GM12878 (cell line): ENCODE data around the gene MTMR3. TPM values are rescaled to one million over a fixed set of nuclear protein-coding genes. Genes with fewer than 3 reads are reported as not detected.

Source experiments
- ATAC-seq: fragments of 200-7000 bp; cut with Tn5 transposase; 3 replicates; pipeline ENCODE4 v1.9.1; 2020; ENCODE audit warnings: mild to moderate bottlenecking, moderate library complexity
- BruUV-seq: library from RNA; stranded (reverse); fragments of 400-500 nt; replicated peaks from 2 replicates; lab custom pipeline; 2021; lab: Mats Ljungman, UMichigan
- CTCF ChIA-PET: fragments of 300-600 bp; sonication (Branson Sonifier 250); formaldehyde crosslinking; extraction: SDS; loops from one replicate; lab custom pipeline; 2021; ENCODE audit warnings: inconsistent platforms; lab: Yijun Ruan, JAX
- POLR2A ChIA-PET: fragments of 350-600 bp; formaldehyde crosslinking; extraction: SDS; loops from one replicate; lab custom pipeline; 2021; ENCODE audit warnings: inconsistent platforms; lab: Charles Lee
- RAD21 ChIA-PET: fragments of 300-600 bp; sonication (Branson Sonifier 250); formaldehyde crosslinking; loops from one replicate; lab custom pipeline; 2023; ENCODE audit warnings: antibody characterized with exemption; ENCODE audit not compliant: unreplicated experiment; lab: Charles Lee
- SMC1A ChIA-PET: fragments of 300-600 bp; sonication (Branson Sonifier 250); formaldehyde crosslinking; loops from one replicate; lab custom pipeline; 2023; ENCODE audit not compliant: unreplicated experiment, uncharacterized antibody; lab: Charles Lee
- DNase-seq: peaks from one replicate; pipeline ENCODE4 v3.0.0-alpha.2; 2011; ENCODE audit warnings: low read depth, low spot score
- FAIRE-seq: peaks from 3 replicates; lab custom pipeline; 2011; peaks lifted over from hg19 to GRCh38; lab: Jason Lieb, UNC
- H2AFZ ChIP-seq: 2 replicates; pipeline ENCODE4 v1.6.0; 2011; ENCODE audit warnings: low read depth, low read length, control low read depth; ENCODE audit not compliant: control insufficient read depth
- H3K27ac ChIP-seq: 2 replicates; pipeline ENCODE4 v1.5.1; 2011; ENCODE audit warnings: control low read depth; ENCODE audit not compliant: control insufficient read depth, insufficient read depth
- H3K27me3 ChIP-seq, 2 experiments: replicated peaks in 1 of 2; 2 replicates each; pipeline versions ENCODE4 v1.6.0 to v1.6.1; 2011; ENCODE audit warnings: low read length in 1 of 2; ENCODE audit not compliant: control insufficient read depth in 2 of 2, insufficient read depth in 2 of 2
- H3K36me3 ChIP-seq, 2 experiments: 2 replicates each; pipeline ENCODE4 v1.5.1; 2011; ENCODE audit warnings: low read length in 1 of 2; ENCODE audit not compliant: control insufficient read depth in 2 of 2, insufficient read depth in 2 of 2
- H3K4me1 ChIP-seq: 2 replicates; pipeline ENCODE4 v1.6.1; 2011; ENCODE audit warnings: mild to moderate bottlenecking, low read length, moderate library complexity, mixed read lengths; ENCODE audit not compliant: control insufficient read depth, insufficient read depth
- H3K4me2 ChIP-seq: 2 replicates; pipeline ENCODE4 v1.6.0; 2011; ENCODE audit warnings: control low read depth; ENCODE audit not compliant: control insufficient read depth, insufficient read depth
- H3K4me3 ChIP-seq: fragments of 200-600 bp; sonication (generic); 2 replicates; pipeline ENCODE4 v1.5.1; 2016
- H3K79me2 ChIP-seq: 2 replicates; pipeline ENCODE4 v1.6.0; 2011; ENCODE audit warnings: low read length; ENCODE audit not compliant: control insufficient read depth, insufficient read depth
- H3K9ac ChIP-seq: 2 replicates; pipeline ENCODE4 v1.8.0; 2011; ENCODE audit warnings: low read length, control low read depth, mixed read lengths; ENCODE audit not compliant: control insufficient read depth, insufficient read depth
- H3K9me3 ChIP-seq: replicated peaks from 3 replicates; pipeline ENCODE4 v1.5.1; 2011; ENCODE audit warnings: mild to moderate bottlenecking, low read length; ENCODE audit not compliant: control insufficient read depth, insufficient read depth
- H4K20me1 ChIP-seq: 2 replicates; pipeline ENCODE4 v1.6.0; 2011; ENCODE audit not compliant: control insufficient read depth, insufficient read depth
- ATF3 ChIP-seq: IDR thresholded peaks from 2 replicates; pipeline ENCODE4 v1.6.1; 2011; ENCODE audit warnings: low read depth, mild to moderate bottlenecking, low read length, moderate library complexity, borderline replicate concordance; ENCODE audit errors: extremely low read depth
- CHD2 ChIP-seq: IDR thresholded peaks from 2 replicates; pipeline ENCODE4 v1.6.1; 2011; ENCODE audit warnings: low read depth, low read length, improper control_type of control experiment, borderline replicate concordance
- CREM ChIP-seq: IDR thresholded peaks from 2 replicates; pipeline ENCODE4 v1.6.1; 2014; ENCODE audit warnings: antibody characterized with exemption, low read depth
- FOXM1 ChIP-seq: IDR thresholded peaks from 2 replicates; pipeline ENCODE4 v1.6.1; 2012; ENCODE audit warnings: low read depth, mild to moderate bottlenecking, inconsistent platforms, low read length, moderate library complexity
- SMAD5 ChIP-seq: IDR thresholded peaks from 2 replicates; pipeline ENCODE4 v1.6.1; 2016; ENCODE audit warnings: antibody characterized with exemption, low read depth
- STAT3 ChIP-seq: IDR thresholded peaks from 2 replicates; pipeline ENCODE4 v1.6.1; 2011; ENCODE audit warnings: low read depth, low read length, improper control_type of control experiment
- TARDBP ChIP-seq: IDR thresholded peaks from 2 replicates; pipeline ENCODE4 v1.6.1; 2016; ENCODE audit warnings: borderline replicate concordance
- ZBTB33 ChIP-seq: fragments of 450-650 bp; IDR thresholded peaks from 2 replicates; pipeline ENCODE4 v1.6.1; 2017; ENCODE audit warnings: mild to moderate bottlenecking
- WGBS: methylation state at CpG from one replicate; pipeline ENCODE4 v1.1.6; 2016; ENCODE audit warnings: low lambda C conversion rate; ENCODE audit not compliant: insufficient replicate concordance, insufficient coverage; ENCODE audit errors: missing lambda C conversion rate; 5-methylcytosine and 5-hydroxymethylcytosine counted together
- in situ Hi-C: fragments of 300-500 bp; cut with MboI; formaldehyde crosslinking; loops from 9 replicates; pipeline ENCODE4 v1.14.3; 2018; ENCODE audit warnings: mixed read lengths
- intact Hi-C: fragments of 100-400 bp; cut with micrococcal nuclease; formaldehyde crosslinking; loops from one replicate; pipeline ENCODE4 v1.14.2; 2022; ENCODE audit not compliant: unreplicated experiment
- polyA plus RNA-seq, 11 experiments: library from polyadenylated mRNA; depleted of rRNA in 4 of 11; unstranded in 6 of 11; stranded (reverse) in 5 of 11; fragments of >200 nt; fragmentation: Nextera tagmentation in 4 of 11; fragmentation: Illumina TruSeq in 1 of 11; extraction: Ambion mirVana in 4 of 11; extraction: Trizol in 1 of 11; gene quantifications; 1 replicate in 1 of 11; 2 replicates in 10 of 11; pipeline versions ENCODE4 v1.2.1 to v1.2.3, GENCODE V29; 2011 to 2016; ENCODE audit warnings: inconsistent platforms in 2 of 11, missing spikeins in 2 of 11, low read depth in 1 of 11
- total RNA-seq, 4 experiments: library from RNA; depleted of rRNA in 3 of 4; stranded (reverse); fragments of >200 nt in 3 of 4; fragmentation: Illumina TruSeq in 1 of 4; extraction: Trizol in 1 of 4; gene quantifications; 2 replicates each; pipeline versions ENCODE4 v1.2.1 to v1.2.3, GENCODE V29; 2013 to 2021
- TF ChIP-seq, protein P1 (sequence below): fragments of 150-350 bp; IDR thresholded peaks from 2 replicates; pipeline ENCODE4 v1.6.1; 2014; ENCODE audit warnings: mild to moderate bottlenecking, low read depth, low read length
- TF ChIP-seq, protein P2 (sequence below): fragments of 450-650 bp; IDR thresholded peaks from 2 replicates; pipeline ENCODE4 v1.6.1; 2017; ENCODE audit warnings: mild to moderate bottlenecking, moderate library complexity
- TF ChIP-seq, protein P3 (sequence below): fragments of 450-650 bp; IDR thresholded peaks from 2 replicates; pipeline ENCODE4 v1.6.1; 2014; ENCODE audit warnings: mild to moderate bottlenecking

The MTMR3 gene
- total and polyA plus RNA-seq, 10 of the 15 experiments (the other 5 are each of a cell fraction or from before 2014, with no cell fraction given): 1.4 to 23.7 (median 10.6) TPM

- no peak overlapping the region for H3K9ac ChIP-seq
- no peak overlapping the region for H3K4me3 ChIP-seq
- ChIA-PET POLR2A (no interaction called here), CTCF (interaction anchor here (1.3 kb wide), 1 partner anchor 150 kb away, joined by 3 read pairs; no protein-coding TSS in a partner anchor), RAD21 (no interaction called here), SMC1A (interaction anchor here (1.2 kb wide), 1 partner anchor 150 kb away, joined by 3 read pairs; no protein-coding TSS in a partner anchor)
- no peaks in the 10 kb centered on the region for H3K36me3 ChIP-seq
- WGBS: 49% methylated on average over 10 of the region's 10 CpGs
- no peak for ATAC-seq
- no peaks in the 10 kb centered on the region for H3K79me2 ChIP-seq
- no peak for DNase-seq
- H4K20me1 ChIP-seq: no peaks in the 10 kb centered on the region
- no peaks in the 10 kb centered on the region for H3K27me3 ChIP-seq
- no peak overlapping the region for H2AFZ ChIP-seq
- no TSS peak for BruUV-seq
- no peaks in the 10 kb centered on the region for H3K9me3 ChIP-seq
- no peak for FAIRE-seq
- in situ Hi-C loops (no loop called here), intact Hi-C loops (no loop called here)
- no peak overlapping the region for H3K27ac ChIP-seq
- no peak overlapping the region for H3K4me2 ChIP-seq
- no peaks in the 10 kb centered on the region for H3K4me1 ChIP-seq
- no peak for TF ChIP-seq CHD2
- no peak for TF ChIP-seq SMAD5
- TF ChIP-seq ATF3: no peak
- no peak for TF ChIP-seq STAT3
- TF ChIP-seq, protein P1, sequence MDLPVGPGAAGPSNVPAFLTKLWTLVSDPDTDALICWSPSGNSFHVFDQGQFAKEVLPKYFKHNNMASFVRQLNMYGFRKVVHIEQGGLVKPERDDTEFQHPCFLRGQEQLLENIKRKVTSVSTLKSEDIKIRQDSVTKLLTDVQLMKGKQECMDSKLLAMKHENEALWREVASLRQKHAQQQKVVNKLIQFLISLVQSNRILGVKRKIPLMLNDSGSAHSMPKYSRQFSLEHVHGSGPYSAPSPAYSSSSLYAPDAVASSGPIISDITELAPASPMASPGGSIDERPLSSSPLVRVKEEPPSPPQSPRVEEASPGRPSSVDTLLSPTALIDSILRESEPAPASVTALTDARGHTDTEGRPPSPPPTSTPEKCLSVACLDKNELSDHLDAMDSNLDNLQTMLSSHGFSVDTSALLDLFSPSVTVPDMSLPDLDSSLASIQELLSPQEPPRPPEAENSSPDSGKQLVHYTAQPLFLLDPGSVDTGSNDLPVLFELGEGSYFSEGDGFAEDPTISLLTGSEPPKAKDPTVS: no peak
- TF ChIP-seq, protein P2, sequence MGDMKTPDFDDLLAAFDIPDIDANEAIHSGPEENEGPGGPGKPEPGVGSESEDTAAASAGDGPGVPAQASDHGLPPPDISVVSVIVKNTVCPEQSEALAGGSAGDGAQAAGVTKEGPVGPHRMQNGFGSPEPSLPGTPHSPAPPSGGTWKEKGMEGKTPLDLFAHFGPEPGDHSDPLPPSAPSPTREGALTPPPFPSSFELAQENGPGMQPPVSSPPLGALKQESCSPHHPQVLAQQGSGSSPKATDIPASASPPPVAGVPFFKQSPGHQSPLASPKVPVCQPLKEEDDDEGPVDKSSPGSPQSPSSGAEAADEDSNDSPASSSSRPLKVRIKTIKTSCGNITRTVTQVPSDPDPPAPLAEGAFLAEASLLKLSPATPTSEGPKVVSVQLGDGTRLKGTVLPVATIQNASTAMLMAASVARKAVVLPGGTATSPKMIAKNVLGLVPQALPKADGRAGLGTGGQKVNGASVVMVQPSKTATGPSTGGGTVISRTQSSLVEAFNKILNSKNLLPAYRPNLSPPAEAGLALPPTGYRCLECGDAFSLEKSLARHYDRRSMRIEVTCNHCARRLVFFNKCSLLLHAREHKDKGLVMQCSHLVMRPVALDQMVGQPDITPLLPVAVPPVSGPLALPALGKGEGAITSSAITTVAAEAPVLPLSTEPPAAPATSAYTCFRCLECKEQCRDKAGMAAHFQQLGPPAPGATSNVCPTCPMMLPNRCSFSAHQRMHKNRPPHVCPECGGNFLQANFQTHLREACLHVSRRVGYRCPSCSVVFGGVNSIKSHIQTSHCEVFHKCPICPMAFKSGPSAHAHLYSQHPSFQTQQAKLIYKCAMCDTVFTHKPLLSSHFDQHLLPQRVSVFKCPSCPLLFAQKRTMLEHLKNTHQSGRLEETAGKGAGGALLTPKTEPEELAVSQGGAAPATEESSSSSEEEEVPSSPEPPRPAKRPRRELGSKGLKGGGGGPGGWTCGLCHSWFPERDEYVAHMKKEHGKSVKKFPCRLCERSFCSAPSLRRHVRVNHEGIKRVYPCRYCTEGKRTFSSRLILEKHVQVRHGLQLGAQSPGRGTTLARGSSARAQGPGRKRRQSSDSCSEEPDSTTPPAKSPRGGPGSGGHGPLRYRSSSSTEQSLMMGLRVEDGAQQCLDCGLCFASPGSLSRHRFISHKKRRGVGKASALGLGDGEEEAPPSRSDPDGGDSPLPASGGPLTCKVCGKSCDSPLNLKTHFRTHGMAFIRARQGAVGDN: no peak
- no peak for TF ChIP-seq ZBTB33
- TF ChIP-seq FOXM1: no peak
- TF ChIP-seq CREM: no peak
- no peak for TF ChIP-seq TARDBP
- TF ChIP-seq, protein P3, sequence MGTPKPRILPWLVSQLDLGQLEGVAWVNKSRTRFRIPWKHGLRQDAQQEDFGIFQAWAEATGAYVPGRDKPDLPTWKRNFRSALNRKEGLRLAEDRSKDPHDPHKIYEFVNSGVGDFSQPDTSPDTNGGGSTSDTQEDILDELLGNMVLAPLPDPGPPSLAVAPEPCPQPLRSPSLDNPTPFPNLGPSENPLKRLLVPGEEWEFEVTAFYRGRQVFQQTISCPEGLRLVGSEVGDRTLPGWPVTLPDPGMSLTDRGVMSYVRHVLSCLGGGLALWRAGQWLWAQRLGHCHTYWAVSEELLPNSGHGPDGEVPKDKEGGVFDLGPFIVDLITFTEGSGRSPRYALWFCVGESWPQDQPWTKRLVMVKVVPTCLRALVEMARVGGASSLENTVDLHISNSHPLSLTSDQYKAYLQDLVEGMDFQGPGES: no peak
Observed at GRCh38 chr22:29855611-29856181, 27.3 kb upstream of the MTMR3 start.
